Islet precursor cell (in vitro differentiated cells): ENCODE measurements around the gene PRSS27.

ENCODE experiments used
- DNase-seq: peaks from one replicate; pipeline ENCODE4 v3.0.0-alpha.2; 2018

Gene PRSS27

DNA sequence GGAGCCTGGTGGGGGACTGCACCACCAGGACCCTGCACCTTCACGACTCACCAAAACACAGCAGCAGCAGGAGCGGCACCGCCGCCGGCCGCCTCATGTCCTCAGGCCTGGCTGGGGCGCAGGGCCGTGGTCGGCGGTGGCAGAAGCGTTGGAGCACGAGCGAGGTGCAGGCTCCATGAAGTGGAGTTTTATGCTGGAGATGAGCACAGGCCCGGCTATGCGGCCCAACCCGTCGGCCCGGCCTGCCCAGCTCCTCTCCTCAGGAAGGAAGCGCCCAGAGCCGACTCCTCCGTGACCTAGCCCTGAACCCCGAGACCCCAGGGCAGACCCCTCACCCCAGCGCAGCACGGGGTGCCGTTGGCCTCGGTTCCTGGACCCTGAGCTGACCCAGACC, at the start of gene PRSS27:
TSS of gene PRSS27 (minus strand) at position 161 of the 394 bp plus-strand sequence. CDS start at position 97, 64 bp downstream.
- DNase-seq, result no peak

DNA sequence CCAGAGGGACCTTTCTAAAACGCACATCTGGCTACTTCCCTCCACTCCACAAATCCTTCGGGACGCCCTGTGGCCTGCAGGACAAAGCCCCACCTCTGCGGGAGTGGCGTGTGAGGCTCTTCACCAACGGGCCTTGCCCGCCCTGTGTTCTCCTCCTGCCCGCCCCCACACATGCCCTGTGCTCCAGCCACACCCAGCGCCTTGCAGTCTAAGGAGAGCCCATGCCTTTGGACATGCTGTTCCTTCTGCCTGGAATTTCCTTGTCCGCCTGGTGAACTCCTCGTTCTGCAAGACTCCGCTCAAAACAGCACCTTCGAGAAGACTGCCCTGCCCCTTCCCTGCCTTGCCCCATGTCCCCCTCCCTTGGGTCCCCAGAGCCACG, 49.6 kb upstream of the PRSS27 start:
- DNase-seq, result no peak

DNA sequence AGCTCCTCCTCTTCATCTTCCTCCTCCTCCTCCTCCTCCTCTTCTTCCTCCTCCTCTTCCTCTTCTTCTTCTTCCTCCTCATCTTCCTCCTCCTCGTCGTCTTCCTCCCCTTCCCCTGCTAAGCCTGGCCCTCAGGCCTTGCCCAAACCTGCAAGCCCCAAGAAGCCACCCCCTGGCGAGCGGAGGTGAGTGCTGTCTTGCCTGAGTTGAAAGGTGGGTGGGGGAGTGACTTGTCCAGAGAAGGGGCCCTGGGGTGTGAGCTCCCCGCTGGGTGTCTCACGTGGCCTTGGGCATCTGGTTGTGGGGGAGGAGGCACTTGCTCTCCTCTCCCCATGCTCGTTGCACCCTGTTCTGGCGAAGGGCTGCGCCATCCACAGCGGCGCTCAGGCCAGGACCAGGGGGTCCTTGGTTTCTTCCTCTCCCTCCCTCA, 49.1 kb upstream of the PRSS27 start:
- no peak for DNase-seq

DNA sequence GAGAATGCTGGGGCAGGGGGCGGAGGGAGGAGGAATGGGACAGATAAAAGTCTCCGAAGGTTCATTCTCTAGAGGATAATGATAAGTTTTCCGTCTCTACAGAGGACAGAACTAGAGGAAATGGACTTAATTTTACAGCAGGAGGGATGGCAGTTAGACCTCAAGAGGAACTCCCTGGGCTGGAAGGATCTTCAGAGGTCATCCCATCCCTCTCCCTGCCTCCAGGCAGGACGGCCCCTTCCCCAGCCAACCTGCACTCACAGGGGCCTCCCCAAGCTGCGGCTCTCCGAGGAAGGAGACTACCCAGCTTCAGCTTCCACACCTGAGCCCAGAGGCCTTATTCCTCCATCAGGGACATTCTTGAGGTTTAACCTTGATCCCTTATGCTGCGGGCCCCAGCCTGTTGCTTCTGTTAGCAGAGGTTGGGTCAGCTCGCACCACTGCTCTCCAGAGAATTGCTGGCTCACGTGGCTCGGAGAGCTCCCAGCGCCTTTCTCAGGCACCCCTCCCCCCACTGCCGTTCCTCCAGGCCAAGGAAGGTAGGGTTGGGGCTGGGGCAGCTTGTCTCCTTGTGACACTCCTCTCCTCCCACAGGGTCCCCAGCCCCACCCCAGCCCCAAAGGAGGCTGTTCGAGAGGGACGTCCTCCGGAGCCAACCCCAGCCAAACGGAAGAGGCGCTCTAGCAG, 48.5 kb upstream of the PRSS27 start:
- no peak for DNase-seq

DNA sequence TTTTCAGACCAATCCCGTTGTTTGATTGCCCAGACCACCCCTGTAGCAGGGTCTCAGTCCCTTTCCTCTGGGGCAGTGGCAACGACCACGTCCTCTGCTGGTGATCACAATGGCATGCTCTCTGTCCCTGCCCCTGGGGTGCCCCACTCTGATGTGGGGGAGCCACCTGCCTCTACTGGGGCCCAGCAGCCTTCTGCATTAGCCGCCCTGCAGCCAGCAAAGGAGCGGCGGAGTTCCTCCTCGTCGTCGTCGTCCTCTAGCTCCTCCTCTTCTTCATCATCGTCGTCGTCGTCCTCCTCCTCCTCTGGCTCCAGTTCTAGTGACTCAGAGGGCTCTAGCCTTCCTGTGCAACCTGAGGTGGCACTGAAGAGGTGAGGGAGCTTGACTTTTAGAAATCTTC, 47.9 kb upstream of the PRSS27 start:
- no peak for DNase-seq

DNA sequence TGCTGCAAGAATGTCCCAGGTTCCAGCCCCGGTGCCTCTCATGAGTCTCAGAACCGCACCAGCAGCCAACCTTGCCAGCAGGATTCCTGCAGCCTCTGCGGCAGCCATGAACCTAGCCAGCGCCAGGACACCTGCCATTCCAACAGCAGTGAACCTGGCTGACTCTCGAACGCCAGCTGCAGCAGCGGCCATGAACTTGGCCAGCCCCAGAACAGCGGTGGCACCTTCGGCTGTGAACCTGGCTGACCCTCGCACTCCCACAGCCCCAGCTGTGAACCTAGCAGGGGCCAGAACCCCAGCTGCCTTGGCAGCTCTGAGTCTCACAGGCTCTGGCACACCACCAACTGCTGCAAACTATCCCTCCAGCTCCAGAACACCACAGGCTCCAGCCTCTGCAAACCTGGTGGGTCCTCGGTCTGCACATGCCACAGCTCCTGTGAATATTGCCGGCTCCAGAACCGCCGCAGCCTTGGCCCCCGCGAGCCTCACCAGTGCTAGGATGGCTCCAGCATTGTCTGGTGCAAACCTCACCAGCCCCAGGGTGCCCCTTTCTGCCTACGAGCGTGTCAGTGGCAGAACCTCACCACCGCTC, 47.2 kb upstream of the PRSS27 start:
- no peak for DNase-seq

DNA sequence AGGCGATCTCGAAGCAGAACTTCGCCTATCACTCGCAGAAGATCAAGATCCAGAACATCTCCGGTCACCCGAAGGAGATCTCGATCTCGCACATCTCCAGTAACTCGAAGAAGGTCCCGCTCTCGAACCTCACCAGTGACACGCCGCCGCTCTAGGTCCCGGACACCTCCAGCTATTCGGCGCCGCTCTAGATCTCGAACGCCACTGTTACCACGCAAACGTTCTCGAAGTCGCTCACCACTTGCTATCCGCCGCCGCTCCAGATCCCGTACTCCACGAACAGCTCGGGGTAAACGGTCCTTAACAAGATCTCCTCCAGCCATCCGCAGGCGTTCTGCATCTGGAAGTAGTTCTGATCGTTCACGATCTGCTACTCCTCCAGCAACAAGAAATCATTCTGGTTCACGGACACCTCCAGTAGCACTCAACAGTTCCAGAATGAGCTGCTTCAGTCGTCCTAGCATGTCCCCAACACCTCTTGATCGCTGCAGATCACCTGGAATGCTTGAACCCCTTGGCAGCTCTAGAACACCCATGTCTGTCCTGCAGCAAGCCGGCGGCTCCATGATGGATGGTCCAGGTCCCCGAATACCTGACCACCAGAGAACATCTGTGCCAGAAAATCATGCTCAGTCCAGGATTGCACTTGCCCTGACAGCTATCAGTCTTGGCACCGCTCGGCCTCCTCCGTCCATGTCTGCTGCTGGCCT, 46.6 kb upstream of the PRSS27 start:
- no peak for DNase-seq

DNA sequence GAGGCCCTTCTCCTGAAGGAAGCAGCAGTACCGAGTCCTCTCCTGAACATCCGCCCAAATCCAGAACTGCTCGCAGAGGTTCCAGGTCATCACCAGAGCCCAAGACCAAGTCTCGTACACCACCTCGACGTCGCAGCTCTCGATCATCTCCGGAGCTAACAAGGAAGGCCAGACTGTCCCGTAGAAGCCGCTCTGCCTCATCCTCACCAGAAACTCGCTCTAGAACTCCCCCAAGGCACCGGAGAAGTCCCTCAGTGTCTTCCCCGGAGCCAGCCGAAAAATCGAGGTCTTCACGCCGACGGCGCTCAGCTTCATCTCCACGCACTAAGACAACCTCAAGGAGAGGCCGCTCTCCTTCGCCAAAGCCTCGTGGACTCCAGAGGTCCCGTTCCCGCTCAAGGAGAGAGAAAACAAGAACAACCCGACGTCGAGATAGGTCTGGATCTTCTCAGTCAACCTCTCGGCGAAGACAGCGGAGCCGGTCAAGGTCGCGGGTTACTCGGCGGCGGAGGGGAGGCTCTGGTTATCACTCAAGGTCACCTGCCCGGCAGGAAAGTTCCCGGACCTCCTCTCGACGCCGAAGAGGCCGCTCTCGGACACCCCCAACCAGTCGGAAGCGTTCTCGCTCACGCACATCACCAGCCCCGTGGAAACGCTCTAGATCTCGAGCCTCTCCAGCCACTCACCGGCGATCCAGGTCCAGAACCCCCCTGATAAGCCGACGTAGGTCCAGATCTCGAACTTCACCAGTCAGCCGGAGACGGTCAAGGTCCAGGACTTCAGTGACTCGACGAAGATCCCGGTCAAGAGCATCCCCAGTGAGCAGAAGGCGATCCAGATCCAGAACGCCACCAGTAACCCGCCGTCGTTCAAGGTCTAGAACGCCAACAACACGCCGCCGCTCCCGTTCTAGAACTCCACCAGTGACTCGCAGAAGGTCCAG, 45.7 kb upstream of the PRSS27 start:
- DNase-seq, result no peak

DNA sequence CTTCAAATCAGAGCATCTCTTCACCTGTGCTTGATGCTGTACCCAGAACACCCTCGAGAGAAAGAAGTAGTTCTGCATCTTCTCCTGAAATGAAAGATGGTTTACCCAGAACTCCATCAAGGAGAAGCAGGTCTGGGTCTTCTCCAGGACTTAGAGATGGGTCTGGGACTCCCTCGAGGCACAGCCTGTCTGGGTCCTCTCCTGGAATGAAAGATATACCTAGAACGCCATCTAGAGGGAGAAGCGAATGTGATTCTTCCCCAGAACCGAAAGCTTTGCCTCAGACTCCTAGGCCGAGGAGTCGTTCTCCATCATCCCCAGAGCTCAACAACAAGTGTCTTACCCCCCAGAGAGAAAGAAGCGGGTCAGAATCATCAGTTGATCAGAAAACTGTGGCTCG, 44.7 kb upstream of the PRSS27 start:
- no peak for DNase-seq

DNA sequence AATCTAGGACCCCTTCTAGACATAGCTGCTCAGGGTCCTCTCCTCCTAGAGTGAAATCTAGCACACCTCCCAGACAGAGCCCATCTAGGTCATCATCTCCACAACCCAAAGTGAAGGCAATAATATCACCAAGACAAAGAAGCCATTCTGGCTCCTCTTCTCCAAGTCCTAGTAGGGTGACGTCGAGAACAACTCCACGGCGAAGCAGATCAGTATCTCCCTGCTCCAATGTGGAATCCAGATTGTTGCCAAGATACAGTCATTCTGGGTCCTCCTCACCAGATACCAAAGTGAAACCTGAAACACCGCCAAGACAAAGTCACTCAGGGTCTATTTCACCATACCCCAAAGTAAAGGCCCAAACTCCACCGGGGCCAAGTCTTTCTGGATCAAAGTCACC, 43.1 kb upstream of the PRSS27 start:
- DNase-seq, result no peak

DNA sequence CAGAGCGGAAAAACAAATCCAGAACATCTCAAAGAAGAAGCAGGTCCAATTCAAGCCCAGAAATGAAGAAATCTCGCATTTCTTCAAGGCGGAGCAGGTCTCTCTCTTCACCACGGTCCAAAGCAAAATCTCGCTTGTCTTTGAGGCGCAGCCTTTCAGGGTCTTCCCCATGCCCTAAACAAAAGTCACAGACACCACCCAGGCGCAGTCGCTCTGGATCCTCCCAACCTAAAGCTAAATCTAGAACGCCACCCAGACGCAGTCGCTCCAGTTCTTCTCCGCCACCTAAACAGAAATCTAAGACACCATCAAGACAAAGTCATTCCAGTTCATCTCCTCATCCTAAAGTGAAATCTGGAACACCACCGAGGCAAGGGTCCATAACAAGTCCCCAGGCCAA, 42.7 kb upstream of the PRSS27 start:
- DNase-seq, result no peak

DNA sequence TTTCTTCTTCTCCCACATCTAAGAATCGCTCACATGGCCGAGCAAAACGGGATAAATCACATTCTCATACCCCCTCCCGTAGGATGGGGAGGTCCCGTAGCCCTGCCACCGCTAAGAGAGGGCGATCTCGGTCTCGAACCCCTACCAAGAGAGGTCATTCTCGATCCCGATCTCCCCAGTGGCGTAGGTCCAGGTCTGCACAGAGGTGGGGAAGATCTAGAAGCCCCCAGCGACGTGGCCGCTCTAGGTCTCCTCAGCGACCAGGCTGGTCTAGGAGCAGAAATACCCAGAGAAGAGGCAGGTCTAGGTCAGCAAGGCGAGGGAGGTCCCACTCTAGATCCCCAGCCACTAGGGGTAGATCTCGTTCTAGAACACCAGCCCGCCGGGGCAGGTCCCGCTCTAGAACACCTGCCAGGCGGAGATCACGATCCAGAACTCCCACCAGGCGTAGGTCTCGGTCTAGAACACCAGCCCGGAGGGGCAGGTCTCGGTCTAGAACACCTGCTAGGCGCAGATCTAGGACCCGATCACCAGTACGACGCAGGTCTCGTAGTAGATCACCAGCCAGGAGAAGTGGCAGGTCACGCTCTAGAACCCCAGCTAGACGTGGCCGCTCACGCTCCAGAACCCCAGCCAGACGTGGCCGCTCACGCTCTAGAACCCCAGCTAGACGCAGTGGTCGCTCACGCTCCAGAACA, 42.0 kb upstream of the PRSS27 start:
- DNase-seq, result no peak

DNA sequence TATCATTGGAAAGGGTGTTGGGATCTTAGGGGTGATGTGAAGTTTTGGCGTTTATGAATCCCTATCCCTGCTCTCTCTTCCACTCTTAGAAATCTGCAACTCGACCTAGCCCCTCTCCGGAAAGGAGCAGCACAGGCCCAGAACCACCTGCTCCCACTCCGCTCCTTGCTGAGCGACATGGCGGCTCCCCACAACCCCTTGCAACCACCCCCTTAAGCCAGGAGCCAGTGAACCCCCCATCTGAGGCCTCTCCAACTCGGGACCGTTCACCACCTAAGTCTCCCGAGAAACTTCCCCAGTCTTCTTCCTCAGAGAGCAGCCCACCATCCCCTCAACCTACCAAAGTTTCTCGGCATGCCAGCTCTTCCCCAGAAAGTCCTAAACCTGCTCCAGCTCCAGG, 41.4 kb upstream of the PRSS27 start:
- no peak for DNase-seq

DNA sequence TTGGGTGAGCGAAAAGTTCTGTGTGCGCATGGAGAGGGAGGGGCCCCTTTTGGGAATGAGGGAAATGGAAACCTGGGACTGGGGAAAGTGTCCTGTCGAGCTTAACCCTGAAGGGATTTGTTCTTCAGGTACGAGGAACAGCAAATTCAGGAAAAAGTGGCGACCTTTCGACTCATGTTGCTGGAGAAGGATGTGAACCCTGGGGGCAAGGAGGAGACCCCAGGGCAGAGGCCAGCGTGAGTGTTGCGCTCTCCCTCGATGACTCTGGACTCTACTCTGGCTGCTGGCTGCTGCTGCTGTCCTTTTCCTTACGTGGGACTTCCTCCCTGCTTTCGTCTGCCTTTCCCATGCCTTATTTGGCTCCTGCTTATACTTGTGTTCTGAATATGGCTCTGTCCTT, 37.3 kb upstream of the PRSS27 start:
- no peak for DNase-seq

DNA sequence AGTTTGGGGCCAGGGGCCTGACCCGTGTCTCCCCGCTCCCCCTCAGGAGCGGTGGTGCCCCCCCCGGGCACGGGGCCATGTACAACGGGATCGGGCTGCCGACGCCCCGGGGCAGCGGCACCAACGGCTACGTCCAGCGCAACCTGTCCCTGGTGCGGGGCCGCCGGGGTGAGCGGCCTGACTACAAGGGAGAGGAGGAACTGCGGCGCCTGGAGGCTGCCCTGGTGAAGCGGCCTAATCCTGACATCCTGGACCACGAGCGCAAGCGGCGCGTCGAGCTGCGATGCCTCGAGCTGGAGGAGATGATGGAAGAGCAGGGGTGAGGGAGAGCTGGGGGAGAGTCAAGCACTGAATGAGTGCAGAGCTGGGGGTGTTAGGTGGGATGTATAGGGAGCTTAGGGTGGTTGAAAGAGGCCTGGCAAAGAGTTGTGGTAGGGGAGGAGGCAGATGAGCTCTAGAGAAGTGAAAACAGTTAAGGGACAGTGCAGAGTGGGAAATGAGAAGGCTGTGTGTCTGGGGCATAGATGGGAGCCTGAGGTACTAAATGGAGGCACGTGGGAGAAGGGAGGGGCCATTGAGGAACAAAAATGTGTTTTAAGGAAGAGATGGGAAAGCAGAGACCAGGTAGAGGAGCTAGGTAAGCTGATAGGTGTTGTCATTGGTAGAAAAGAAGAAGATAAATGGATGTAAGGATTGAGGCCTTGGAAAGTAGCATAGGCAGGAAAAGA, 36.4 kb upstream of the PRSS27 start:
- no peak for DNase-seq

DNA sequence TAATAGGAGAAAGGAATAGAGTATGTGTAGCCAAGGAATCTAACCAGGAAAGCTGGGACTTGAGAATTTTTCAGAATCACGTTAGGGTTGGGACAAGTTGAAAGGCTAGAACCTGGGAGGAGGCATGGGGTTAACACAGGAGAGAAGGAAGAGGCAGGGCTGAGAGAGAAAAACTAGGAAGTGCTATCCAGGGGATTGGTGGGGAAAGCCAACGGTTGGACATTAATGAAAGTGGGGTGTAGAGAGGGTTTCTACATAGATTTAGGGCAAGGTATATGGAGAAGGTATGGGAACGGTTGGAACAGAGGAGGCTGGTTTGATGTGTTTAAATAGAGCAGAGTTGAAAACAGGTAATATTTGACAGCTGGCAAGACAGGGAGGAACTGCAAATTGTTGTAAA, 35.1 kb upstream of the PRSS27 start:
- DNase-seq, result no peak

DNA sequence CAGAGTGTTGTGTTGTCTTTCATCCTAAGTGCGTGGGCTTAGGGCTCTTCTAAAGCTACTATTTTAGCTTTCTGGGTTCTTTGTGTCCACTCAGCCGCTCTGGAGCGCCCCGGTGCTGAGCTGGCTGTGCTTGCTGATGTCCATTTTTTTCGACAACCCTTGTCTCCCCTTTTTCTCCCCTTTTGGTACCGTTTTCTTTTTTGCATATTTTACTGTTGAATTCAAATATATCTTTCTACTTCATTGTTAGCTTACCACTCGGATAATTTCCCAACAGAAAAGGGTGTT, 33.7 kb upstream of the PRSS27 start:
- no peak for DNase-seq

DNA sequence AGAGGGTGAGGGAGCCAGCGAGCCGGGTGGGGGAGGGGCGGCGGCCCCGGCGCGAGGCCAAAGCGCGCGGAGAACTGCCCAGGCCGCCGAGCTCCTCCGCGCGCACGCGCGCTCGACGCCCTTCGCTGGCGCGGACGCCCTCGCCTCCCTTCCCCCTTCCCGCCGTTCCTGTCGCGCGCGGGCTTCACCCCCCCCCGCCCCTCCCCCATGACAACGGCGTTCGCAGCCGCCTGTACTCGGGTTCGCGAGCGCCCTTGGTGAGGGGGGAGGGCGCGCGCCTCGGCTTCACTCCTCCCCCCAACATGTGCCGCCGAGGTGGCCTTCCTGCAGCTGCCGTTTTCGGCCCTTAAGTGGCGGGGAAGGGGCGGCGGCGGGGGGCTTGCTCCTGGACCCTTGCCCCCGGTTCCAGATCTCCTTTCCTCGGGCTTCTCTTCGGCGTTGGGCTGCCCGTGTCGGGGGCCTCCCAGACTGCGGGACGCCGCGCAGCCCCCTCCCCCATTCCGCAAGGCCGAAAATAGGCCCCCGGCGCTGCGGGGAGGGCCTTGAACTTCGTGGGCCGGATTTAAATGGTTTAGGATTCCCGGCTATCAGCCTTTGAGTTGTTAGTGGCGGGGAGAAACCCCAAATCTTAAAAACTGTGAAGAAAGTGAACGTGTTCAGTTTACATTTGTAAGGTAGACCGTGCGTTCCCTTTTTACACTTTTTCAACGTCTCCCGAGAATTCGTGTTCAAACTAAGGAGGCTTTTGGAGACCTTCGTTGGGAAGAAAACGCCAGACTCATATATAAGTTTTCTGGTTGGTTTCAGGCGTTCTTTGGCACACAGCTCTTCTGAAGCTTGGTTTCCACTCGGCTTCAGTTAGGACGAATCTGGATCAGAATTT, 33.1 kb upstream of the PRSS27 start:
- no peak for DNase-seq

DNA sequence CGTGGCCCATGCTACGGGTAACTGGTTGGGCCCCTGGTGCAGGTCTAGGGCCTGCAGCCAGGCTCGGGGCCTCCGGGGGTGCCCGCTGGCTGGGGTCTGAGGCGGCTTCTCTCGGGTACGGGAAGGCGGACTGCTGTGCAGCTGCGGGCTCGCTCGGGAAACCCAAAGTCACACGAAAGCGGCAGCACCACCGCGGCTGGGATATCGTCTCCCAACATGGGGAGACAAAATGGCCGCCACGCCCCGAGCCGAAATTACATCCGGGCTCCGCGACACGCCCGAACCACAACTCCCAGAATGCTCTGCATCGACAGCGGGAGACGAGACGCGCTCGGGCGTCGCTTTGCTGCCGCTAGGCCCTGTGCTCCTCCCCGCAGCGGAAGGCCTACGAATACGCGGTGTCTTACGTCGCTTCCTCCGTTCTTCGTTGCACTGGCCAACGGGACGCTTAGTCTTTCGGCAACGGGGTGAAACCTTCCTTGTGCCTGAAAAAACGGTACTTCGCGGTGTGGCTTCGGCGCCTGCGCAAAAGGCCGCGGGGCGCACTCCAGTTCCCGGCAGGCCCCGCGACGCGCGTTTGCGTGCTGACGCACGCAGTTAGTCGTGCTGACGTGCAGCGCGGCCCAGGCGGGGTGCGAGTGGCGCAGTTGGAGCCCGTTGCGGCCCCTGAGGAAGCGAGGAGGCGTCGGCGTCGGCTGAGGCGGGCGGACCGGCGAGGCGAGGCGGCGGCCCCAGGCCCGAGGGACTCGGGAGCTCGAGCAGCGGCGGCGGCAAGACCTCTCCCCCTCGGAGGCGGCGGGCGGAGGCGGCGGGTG, 32.2 kb upstream of the PRSS27 start, which contains the start of gene SRRM2:
TSS of gene SRRM2 (plus strand) at position 604 of the 815 bp plus-strand sequence. CDS start 3,727 bp downstream, outside the sequence.
- peak; percentile 97 for DNase-seq

DNA sequence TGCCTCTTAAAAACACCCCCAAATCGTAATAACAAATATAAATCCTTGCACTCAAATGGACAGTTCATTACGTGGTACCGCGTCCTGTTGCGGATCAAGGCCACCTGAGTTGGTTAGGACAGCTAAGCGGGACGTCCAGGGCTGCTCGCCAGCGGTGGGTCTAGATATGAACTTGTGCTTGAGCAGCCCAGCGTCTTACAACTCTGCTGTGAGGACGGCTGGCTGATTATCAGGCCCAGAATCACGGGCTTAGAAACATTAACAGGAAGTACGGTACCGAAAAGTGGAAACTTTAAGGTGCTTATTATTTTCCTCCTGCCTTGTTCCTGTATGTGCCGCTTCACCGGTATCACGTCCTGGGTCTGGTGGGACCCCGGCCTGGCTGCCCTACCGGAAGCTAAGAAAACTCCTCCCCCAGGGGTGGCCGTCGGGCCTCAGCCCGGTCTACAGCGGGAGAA, 31.6 kb upstream of the PRSS27 start:
- no peak for DNase-seq
